A673 (cell line): Measurements from ENCODE around the gene MAP2K6. TPM values are rescaled to one million over a fixed set of nuclear protein-coding genes. Genes with fewer than 3 reads are reported as not detected.

Experiments
- BruUV-seq: library from RNA; stranded (reverse); fragments of 400-500 nt; replicated peaks from 2 replicates; lab custom pipeline; 2021; lab: Mats Ljungman, UMichigan
- CTCF ChIA-PET: fragments of 300-600 bp; sonication (Branson Sonifier 250); formaldehyde crosslinking; loops from one replicate; lab custom pipeline; 2022; ENCODE audit warnings: antibody characterized with exemption; lab: Charles Lee
- POLR2A ChIA-PET: fragments of 300-600 bp; sonication (Branson Sonifier 250); formaldehyde crosslinking; loops from one replicate; lab custom pipeline; 2022; ENCODE audit warnings: antibody characterized with exemption; ENCODE audit not compliant: low non-redundant PET; lab: Charles Lee
- DNase-seq: peaks from one replicate; pipeline ENCODE4 v3.0.0-alpha.2; 2015; ENCODE audit warnings: low spot score
- H3K27ac ChIP-seq: fragments of 200-600 bp; sonication (generic); 2 replicates; pipeline ENCODE4 v1.5.1; 2016; ENCODE audit warnings: mixed run types, low read depth, mild to moderate bottlenecking, mixed read lengths, antibody characterized with exemption, low read length; ENCODE audit not compliant: poor library complexity, severe bottlenecking
- H3K27me3 ChIP-seq: fragments of 200-600 bp; sonication (generic); replicated peaks from 2 replicates; pipeline ENCODE4 v1.6.1; 2017; ENCODE audit warnings: mixed run types, low read depth, mild to moderate bottlenecking, mixed read lengths, antibody characterized with exemption, low read length; ENCODE audit not compliant: insufficient read depth, poor library complexity
- H3K36me3 ChIP-seq: fragments of 200-600 bp; sonication (generic); 2 replicates; pipeline ENCODE4 v1.6.1; 2016; ENCODE audit warnings: mixed run types, mild to moderate bottlenecking, mixed read lengths, antibody characterized with exemption, low read length; ENCODE audit not compliant: insufficient read depth, poor library complexity, severe bottlenecking
- H3K4me1 ChIP-seq: fragments of 200-600 bp; sonication (generic); 2 replicates; pipeline ENCODE4 v1.6.1; 2017; ENCODE audit warnings: mixed run types, mild to moderate bottlenecking, mixed read lengths, antibody characterized with exemption, low read length; ENCODE audit not compliant: insufficient read depth, poor library complexity, severe bottlenecking
- H3K4me3 ChIP-seq: fragments of 200-600 bp; sonication (generic); 2 replicates; pipeline ENCODE4 v1.5.1; 2016; ENCODE audit warnings: low read depth, mixed run types, mild to moderate bottlenecking, mixed read lengths, low read length; ENCODE audit not compliant: poor library complexity, severe bottlenecking
- H3K9me3 ChIP-seq: fragments of 200-600 bp; sonication (generic); 2 replicates; pipeline ENCODE4 v1.6.1; 2016; ENCODE audit warnings: mixed run types, low read depth, mild to moderate bottlenecking, mixed read lengths, antibody characterized with exemption, low read length; ENCODE audit not compliant: poor library complexity, severe bottlenecking
- CTCF ChIP-seq: fragments of 300-800, 200-600 bp; sonication (generic); conservative IDR thresholded peaks from 2 replicates; pipeline ENCODE4 v1.5.1; 2017; ENCODE audit warnings: low read depth, mild to moderate bottlenecking, antibody characterized with exemption, low read length, moderate library complexity, mixed read lengths
- EZH2 ChIP-seq: fragments of 200-600 bp; sonication (generic); IDR thresholded peaks from 2 replicates; pipeline ENCODE4 v1.6.1; 2017; ENCODE audit warnings: borderline replicate concordance, low read depth, mild to moderate bottlenecking, mixed read lengths, antibody characterized with exemption, low read length; ENCODE audit not compliant: poor library complexity, severe bottlenecking
- intact Hi-C: fragments of 100-400 bp; cut with micrococcal nuclease; formaldehyde crosslinking; loops from one replicate; pipeline ENCODE4 v1.10.0; 2022; ENCODE audit not compliant: unreplicated experiment
- total RNA-seq: library from RNA; stranded (reverse); gene quantifications from 2 replicates; pipeline ENCODE4 v1.2.3, GENCODE V29; 2021

The MAP2K6 gene
- total RNA-seq, 1 experiment from 2014 or later: 14.1 TPM

- CTCF ChIA-PET: no interaction called here
- no peak for TF ChIP-seq CTCF
- no peak for TF ChIP-seq EZH2
Measured at GRCh38 chr17:69557339-69557738, 142.8 kb downstream of the MAP2K6 start.

GRCh38 chr17:69558796-69559195 lies 144.3 kb downstream of the MAP2K6 start:
- Histone ChIP-seq H3K27me3 (no peaks in the 10 kb centered on the region), H3K27ac (no peak overlapping the region), H3K36me3 (no peaks in the 10 kb centered on the region), H3K4me1 (no peaks in the 10 kb centered on the region), H3K4me3 (no peak overlapping the region), H3K9me3 (no peaks in the 10 kb centered on the region)
- no TSS peak for BruUV-seq
- intact Hi-C loops: no loop called here
- CTCF ChIA-PET: no interaction called here
- POLR2A ChIA-PET: interaction anchor here (0.6 kb wide), 1 partner anchor 12 kb away, joined by 3 read pairs; no protein-coding TSS in a partner anchor
- DNase-seq: no peak
- TF ChIP-seq CTCF (no peak), EZH2 (no peak)

More at GRCh38 chr17:69557339-69557738, 142.8 kb downstream of the MAP2K6 start:
- no TSS peak for BruUV-seq
- Histone ChIP-seq H3K4me1 (no peaks in the 10 kb centered on the region), H3K36me3 (no peaks in the 10 kb centered on the region), H3K27me3 (no peaks in the 10 kb centered on the region), H3K4me3 (no peak overlapping the region), H3K27ac (no peak overlapping the region), H3K9me3 (no peaks in the 10 kb centered on the region)
- intact Hi-C loops: no loop called here
- DNase-seq: no peak
- POLR2A ChIA-PET: no interaction called here

DNA sequence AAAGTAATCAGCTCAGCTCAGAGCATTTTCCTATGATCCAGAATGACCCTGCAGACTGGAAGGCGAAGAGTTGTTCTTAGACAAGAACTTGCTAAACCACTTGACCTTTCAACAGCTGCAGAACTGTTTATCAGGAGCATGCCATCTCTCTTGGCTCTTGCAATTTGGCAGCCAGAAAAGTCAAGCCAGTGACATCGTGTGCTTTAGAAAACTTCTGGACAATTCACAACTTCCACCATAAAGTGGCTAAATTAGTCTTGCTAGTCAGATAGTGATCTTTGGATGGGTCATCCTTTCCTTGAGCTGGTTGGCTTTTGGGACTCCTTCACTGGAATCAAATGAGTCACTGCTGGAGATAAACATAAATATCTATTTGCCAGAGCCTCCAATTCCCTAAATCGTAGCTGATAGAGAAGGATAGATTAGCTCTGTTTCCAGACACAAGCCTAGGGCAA lies 146.5 kb downstream of the MAP2K6 start:
- DNase-seq: no peak
- ChIA-PET CTCF (no interaction called here), POLR2A (no interaction called here)
- Histone ChIP-seq H3K27me3 (no peaks in the 10 kb centered on the region), H3K9me3 (no peaks in the 10 kb centered on the region), H3K4me1 (no peaks in the 10 kb centered on the region), H3K4me3 (no peak overlapping the region), H3K36me3 (no peaks in the 10 kb centered on the region), H3K27ac (no peak overlapping the region)
- intact Hi-C loops: no loop called here
- no TSS peak for BruUV-seq
- no peak for TF ChIP-seq CTCF
- no peak for TF ChIP-seq EZH2
